IPS-20b (cell line): ENCODE data around the gene TNIP1.

Experiments used
- H3K27ac ChIP-seq: one replicate; pipeline ENCODE4 v1.5.1; 2013; ENCODE audit warnings: low read length
- H3K27me3 ChIP-seq: 2 replicates; pipeline ENCODE4 v1.6.1; 2013; ENCODE audit warnings: mild to moderate bottlenecking, low read length, inconsistent platforms; ENCODE audit not compliant: insufficient read depth
- H3K36me3 ChIP-seq: 2 replicates; pipeline ENCODE4 v1.6.1; 2013; ENCODE audit warnings: low read depth, mild to moderate bottlenecking, inconsistent platforms, low read length, moderate library complexity; ENCODE audit not compliant: insufficient read depth
- H3K4me1 ChIP-seq: 2 replicates; pipeline ENCODE4 v1.6.1; 2013; ENCODE audit warnings: mild to moderate bottlenecking, control low read depth, inconsistent platforms, low read length, moderate library complexity; ENCODE audit not compliant: insufficient read depth
- H3K4me3 ChIP-seq: 2 replicates; pipeline ENCODE4 v1.5.1; 2013; ENCODE audit warnings: mild to moderate bottlenecking, low read length, inconsistent platforms
- H3K9ac ChIP-seq: 2 replicates; pipeline ENCODE4 v1.6.1; 2013; ENCODE audit warnings: low read depth, mild to moderate bottlenecking, inconsistent platforms, low read length, moderate library complexity
- H3K9me3 ChIP-seq: 2 replicates; pipeline ENCODE4 v1.6.1; 2013; ENCODE audit warnings: mild to moderate bottlenecking, low read depth, low read length, inconsistent platforms; ENCODE audit not compliant: insufficient read depth

The TNIP1 gene

GRCh38 chr5:151080613-151081430 is at the start of gene TNIP1:
Gene TNIP1 (minus strand): TSS chr5:151081034. CDS start chr5:151065095, 15,939 bp downstream.
- Histone ChIP-seq H3K27me3 (peaks cover 7% of the 10 kb centered on the region; the same call in 1 of the 2 replicates), H3K4me1 (peaks cover 11% of the 10 kb centered on the region; the same call in 1 of the 2 replicates), H3K4me3 (peak within 1 kb of the TSS; percentile 80), H3K9ac (peak within 1 kb of the TSS; percentile 77; the same call in 1 of the 2 replicates), H3K27ac (no peak within 1 kb of the TSS), H3K9me3 (no peaks in the 10 kb centered on the region), H3K36me3 (no peaks in the 10 kb centered on the region)

GRCh38 chr5:151130235-151130921 is 49.5 kb upstream of the TNIP1 start:
- H3K27ac ChIP-seq, result no peak overlapping the region
- no peaks in the 10 kb centered on the region for H3K27me3 ChIP-seq
- H3K4me1 ChIP-seq, result no peaks in the 10 kb centered on the region
- H3K36me3 ChIP-seq, result peaks cover 89% of the 10 kb centered on the region
- H3K4me3 ChIP-seq, result no peak overlapping the region
- H3K9me3 ChIP-seq, result no peaks in the 10 kb centered on the region
- H3K9ac ChIP-seq, result no peak overlapping the region

- no peak overlapping the region for H3K4me3 ChIP-seq
- H3K27ac ChIP-seq, result no peak overlapping the region
- H3K9me3 ChIP-seq, result no peaks in the 10 kb centered on the region
- no peak overlapping the region for H3K9ac ChIP-seq
- H3K4me1 ChIP-seq, result no peaks in the 10 kb centered on the region
- H3K36me3 ChIP-seq, result peaks cover 84% of the 10 kb centered on the region
- no peaks in the 10 kb centered on the region for H3K27me3 ChIP-seq
Observed at GRCh38 chr5:151128817-151129216, 48.0 kb upstream of the TNIP1 start.

GRCh38 chr5:151127926-151128325 is 47.1 kb upstream of the TNIP1 start:
- Histone ChIP-seq H3K27me3 (no peaks in the 10 kb centered on the region), H3K9ac (no peak overlapping the region), H3K4me1 (no peaks in the 10 kb centered on the region), H3K9me3 (no peaks in the 10 kb centered on the region), H3K4me3 (no peak overlapping the region), H3K36me3 (peaks cover 84% of the 10 kb centered on the region), H3K27ac (no peak overlapping the region)

- Histone ChIP-seq H3K36me3 (peaks cover 84% of the 10 kb centered on the region), H3K27ac (no peak overlapping the region), H3K9me3 (no peaks in the 10 kb centered on the region), H3K9ac (no peak overlapping the region), H3K4me3 (no peak overlapping the region), H3K27me3 (no peaks in the 10 kb centered on the region), H3K4me1 (no peaks in the 10 kb centered on the region)
Observed at GRCh38 chr5:151126199-151126645, 45.4 kb upstream of the TNIP1 start.

GRCh38 chr5:151125421-151125820 is 44.6 kb upstream of the TNIP1 start:
- H3K4me1 ChIP-seq, result no peaks in the 10 kb centered on the region
- no peak overlapping the region for H3K27ac ChIP-seq
- H3K9me3 ChIP-seq, result no peaks in the 10 kb centered on the region
- peaks cover 83% of the 10 kb centered on the region for H3K36me3 ChIP-seq
- H3K9ac ChIP-seq, result no peak overlapping the region
- no peak overlapping the region for H3K4me3 ChIP-seq
- no peaks in the 10 kb centered on the region for H3K27me3 ChIP-seq

- no peak overlapping the region for H3K4me3 ChIP-seq
- no peaks in the 10 kb centered on the region for H3K9me3 ChIP-seq
- H3K27ac ChIP-seq, result no peak overlapping the region
- H3K27me3 ChIP-seq, result no peaks in the 10 kb centered on the region
- peaks cover 80% of the 10 kb centered on the region for H3K36me3 ChIP-seq
- no peak overlapping the region for H3K9ac ChIP-seq
- no peaks in the 10 kb centered on the region for H3K4me1 ChIP-seq
Observed at GRCh38 chr5:151123897-151124751, 43.3 kb upstream of the TNIP1 start.

GRCh38 chr5:151122828-151123227 is 42.0 kb upstream of the TNIP1 start:
- Histone ChIP-seq H3K27ac (no peak overlapping the region), H3K36me3 (peaks cover 73% of the 10 kb centered on the region), H3K9me3 (no peaks in the 10 kb centered on the region), H3K9ac (no peak overlapping the region), H3K27me3 (no peaks in the 10 kb centered on the region), H3K4me1 (no peaks in the 10 kb centered on the region), H3K4me3 (no peak overlapping the region)

GRCh38 chr5:151121665-151122064 is 40.8 kb upstream of the TNIP1 start:
- H3K9ac ChIP-seq, result no peak overlapping the region
- H3K9me3 ChIP-seq, result no peaks in the 10 kb centered on the region
- H3K4me3 ChIP-seq, result no peak overlapping the region
- no peak overlapping the region for H3K27ac ChIP-seq
- H3K27me3 ChIP-seq, result no peaks in the 10 kb centered on the region
- H3K4me1 ChIP-seq, result no peaks in the 10 kb centered on the region
- peaks cover 65% of the 10 kb centered on the region for H3K36me3 ChIP-seq

GRCh38 chr5:151121095-151121494 is 40.3 kb upstream of the TNIP1 start:
- Histone ChIP-seq H3K27me3 (no peaks in the 10 kb centered on the region), H3K4me3 (no peak overlapping the region), H3K9ac (no peak overlapping the region), H3K9me3 (no peaks in the 10 kb centered on the region), H3K36me3 (peaks cover 65% of the 10 kb centered on the region), H3K27ac (no peak overlapping the region), H3K4me1 (no peaks in the 10 kb centered on the region)

- Histone ChIP-seq H3K4me3 (no peak overlapping the region), H3K27me3 (no peaks in the 10 kb centered on the region), H3K4me1 (no peaks in the 10 kb centered on the region), H3K27ac (no peak overlapping the region), H3K36me3 (peaks cover 51% of the 10 kb centered on the region), H3K9ac (no peak overlapping the region), H3K9me3 (no peaks in the 10 kb centered on the region)
Observed at GRCh38 chr5:151118913-151119575, 38.2 kb upstream of the TNIP1 start.
